GM06990 (cell line): ENCODE data around the gene NDC80.

Experiments used
- DNase-seq: peaks from one replicate; pipeline ENCODE4 v3.0.0-alpha.2; 2011; ENCODE audit not compliant: insufficient read length; ENCODE audit errors: extremely low read depth
- H3K27me3 ChIP-seq: replicated peaks from 2 replicates; pipeline ENCODE4 v1.6.0; 2011; ENCODE audit warnings: low read length; ENCODE audit not compliant: control insufficient read depth, insufficient read depth
- H3K36me3 ChIP-seq: 2 replicates; pipeline ENCODE4 v1.5.1; 2011; ENCODE audit warnings: low read length; ENCODE audit not compliant: control insufficient read depth, insufficient read depth
- H3K4me3 ChIP-seq: replicated peaks from 2 replicates; pipeline ENCODE4 v1.5.1; 2011; ENCODE audit warnings: low read depth, mild to moderate bottlenecking, control low read depth, low read length
- CTCF ChIP-seq: IDR thresholded peaks from 2 replicates; pipeline ENCODE4 v1.5.1; 2011; ENCODE audit warnings: low read length, control low read depth, mild to moderate bottlenecking, inconsistent platforms; ENCODE audit not compliant: insufficient read depth, poor library complexity, severe bottlenecking

The NDC80 gene

GRCh38 chr18:2590303-2590702 is 18.9 kb downstream of the NDC80 start:
- H3K4me3 ChIP-seq, result no peak overlapping the region
- no peak for TF ChIP-seq CTCF
- no peak for DNase-seq
- peaks cover 6% of the 10 kb centered on the region for H3K36me3 ChIP-seq
- no peaks in the 10 kb centered on the region for H3K27me3 ChIP-seq

GRCh38 chr18:2597639-2598038 is 26.3 kb downstream of the NDC80 start:
- no peaks in the 10 kb centered on the region for H3K27me3 ChIP-seq
- H3K4me3 ChIP-seq, result no peak overlapping the region
- no peak for DNase-seq
- H3K36me3 ChIP-seq, result no peaks in the 10 kb centered on the region; the same call in 1 of the 2 replicates
- TF ChIP-seq CTCF, result no peak

DNA sequence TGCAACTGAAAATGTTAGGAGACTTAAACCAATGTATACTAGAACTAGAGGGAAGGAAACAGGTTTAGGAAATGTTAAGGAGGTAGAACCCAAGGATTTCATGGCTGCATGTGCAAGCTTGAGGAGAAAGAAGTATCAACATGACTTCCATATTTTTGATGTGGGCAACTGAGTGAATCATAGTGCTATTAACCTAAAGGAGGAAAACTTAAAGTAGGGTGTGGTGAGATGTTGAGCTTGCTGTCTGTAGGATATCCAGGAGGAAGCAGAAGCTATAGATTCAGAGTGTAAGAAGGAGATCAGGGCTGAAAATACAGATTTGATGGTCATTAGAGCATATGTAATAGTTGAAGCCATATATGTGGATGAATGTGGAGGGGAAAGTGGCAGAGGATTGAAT is 31.5 kb downstream of the NDC80 start:
- DNase-seq, result no peak
- Histone ChIP-seq H3K4me3 (no peak overlapping the region), H3K36me3 (peaks cover 2% of the 10 kb centered on the region; the same call in 1 of the 2 replicates), H3K27me3 (no peaks in the 10 kb centered on the region)
- no peak for TF ChIP-seq CTCF

DNA sequence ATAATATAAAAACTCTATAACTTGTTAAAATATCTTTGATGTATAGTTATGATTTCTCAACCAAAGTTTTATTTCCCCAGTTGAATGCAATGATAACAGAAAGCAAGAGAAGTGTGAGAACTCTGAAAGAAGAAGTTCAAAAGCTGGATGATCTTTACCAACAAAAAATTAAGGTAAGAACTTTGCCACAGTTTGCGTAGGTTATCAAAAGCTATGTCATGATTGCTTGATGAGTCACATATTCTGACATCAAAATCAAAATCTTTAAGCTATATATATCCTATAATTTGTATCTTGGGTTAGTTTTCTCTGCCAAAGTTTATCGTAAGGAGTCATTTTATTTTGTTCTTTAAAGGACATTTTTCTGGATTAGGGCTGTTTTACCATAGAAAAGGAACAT is 35.0 kb downstream of the NDC80 start:
- no peak for TF ChIP-seq CTCF
- Histone ChIP-seq H3K36me3 (peaks cover 4% of the 10 kb centered on the region), H3K27me3 (no peaks in the 10 kb centered on the region), H3K4me3 (no peak overlapping the region)
- DNase-seq, result no peak

DNA sequence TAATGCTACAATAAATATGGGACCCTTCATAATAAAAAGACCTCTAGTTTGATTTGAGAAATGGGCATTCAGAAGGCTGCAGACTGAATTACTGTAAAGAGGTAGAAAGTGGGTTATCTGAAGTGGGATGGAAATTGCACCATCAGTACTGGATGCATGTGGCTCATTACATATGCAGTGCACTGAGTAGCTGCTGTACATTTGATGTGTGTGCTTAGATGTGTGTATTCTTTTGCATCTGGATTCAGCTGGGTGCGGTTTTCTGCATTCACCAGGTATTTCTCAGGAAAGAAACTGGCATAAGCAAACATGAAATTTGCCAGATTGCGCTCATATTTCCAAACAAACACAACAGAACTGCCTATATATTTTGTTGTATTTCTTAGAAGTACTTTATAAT is 38.2 kb downstream of the NDC80 start:
- no peaks in the 10 kb centered on the region for H3K27me3 ChIP-seq
- DNase-seq, result no peak
- TF ChIP-seq CTCF, result no peak
- H3K36me3 ChIP-seq, result peaks cover 2% of the 10 kb centered on the region
- H3K4me3 ChIP-seq, result no peak overlapping the region

DNA sequence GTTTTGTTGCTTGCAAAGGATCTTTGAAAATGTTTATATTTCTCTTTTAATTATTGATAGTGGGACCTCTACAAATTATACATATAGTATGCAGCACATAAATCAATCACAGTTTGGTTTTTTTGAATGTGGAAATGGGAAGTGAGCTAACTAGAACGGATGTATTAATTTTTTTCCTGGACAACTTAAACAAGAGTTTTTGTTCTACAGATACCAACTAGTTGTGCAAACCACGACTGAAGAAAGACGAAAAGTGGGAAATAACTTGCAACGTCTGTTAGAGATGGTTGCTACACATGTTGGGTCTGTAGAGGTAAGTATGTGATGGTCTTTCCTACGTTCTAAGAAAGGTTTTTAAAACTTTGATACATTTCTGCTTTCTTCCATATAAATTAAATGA is 39.2 kb downstream of the NDC80 start:
- Histone ChIP-seq H3K36me3 (peaks cover 2% of the 10 kb centered on the region), H3K4me3 (no peak overlapping the region), H3K27me3 (no peaks in the 10 kb centered on the region)
- no peak for DNase-seq
- no peak for TF ChIP-seq CTCF
